ENCODE data around the gene SLC22A14. TPM values are rescaled to one million over a fixed set of nuclear protein-coding genes. Genes with fewer than 3 reads are reported as not detected.

SLC22A14 gene
- total RNA-seq, 1 experiment from 2014 or later = 0.22 TPM

DNA sequence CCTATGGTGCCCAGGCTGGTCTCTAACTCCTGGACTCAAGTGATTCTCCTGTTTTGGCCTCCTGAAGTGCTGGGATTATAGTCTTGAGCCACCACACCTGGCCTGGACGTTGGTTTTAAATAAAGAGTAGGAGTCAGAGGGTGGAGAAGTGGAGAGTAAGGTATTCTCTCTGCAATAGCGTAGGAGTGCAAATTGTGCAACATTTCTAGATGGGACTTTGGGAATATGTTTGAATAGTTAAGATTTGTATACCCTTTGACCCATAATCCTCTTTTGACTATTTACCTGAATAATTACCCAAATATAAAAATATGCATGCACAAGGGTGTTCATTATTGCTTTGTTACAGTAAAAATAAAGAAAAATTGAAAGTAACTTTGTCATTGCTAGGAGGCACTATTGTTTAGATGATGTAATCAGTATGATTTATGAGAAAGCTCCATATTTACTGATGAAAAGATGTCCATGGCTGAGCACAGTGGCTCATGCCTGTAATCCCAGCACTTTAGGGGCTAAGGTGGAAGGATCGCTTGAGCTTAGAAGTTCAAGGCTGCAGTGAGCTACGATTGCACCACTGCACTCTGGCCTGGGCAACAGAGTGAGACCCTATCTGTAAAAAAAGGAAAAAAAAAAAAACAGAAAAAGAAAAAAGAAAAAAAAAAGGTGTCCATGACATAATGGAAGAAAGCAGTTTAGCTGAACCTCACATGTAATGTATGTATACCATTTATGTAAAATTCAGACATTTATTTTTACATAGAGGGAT is 49.3 kb downstream of the SLC22A14 start:
- Histone ChIP-seq H3K27me3 (ENCODE audit: insufficient read depth, low read length) (no peaks in the 10 kb centered on the region), H3K27ac (ENCODE audit: low read depth, low read length) (no peak overlapping the region), H3K4me1 (ENCODE audit: control insufficient read depth in 1 of 2, insufficient read depth in 2 of 2, low read length in 2 of 2) (peaks cover 0 to 14% of the 10 kb centered on the region in 2 experiments; a peak in 2 of 4 replicates), H2AFZ (ENCODE audit: low read depth, low read length, poor library complexity, severe bottlenecking) (no peak overlapping the region), H3K9me2 (ENCODE audit: insufficient read depth) (no peaks in the 10 kb centered on the region), H3K36me3 (ENCODE audit: control insufficient read depth in 1 of 2, insufficient read depth in 2 of 2, low read length in 2 of 2) (no peaks in the 10 kb centered on the region), H3K9ac (ENCODE audit: low read length) (no peak overlapping the region), H3K4me3 (replicated peaks in 1 of 2; ENCODE audit: low read depth in 1 of 2, low read length in 2 of 2) (no peak overlapping the region), H4K20me1 (ENCODE audit: insufficient read depth) (no peaks in the 10 kb centered on the region), H3K4me2 (ENCODE audit: low read length) (no peak overlapping the region), H3K79me2 (ENCODE audit: insufficient read depth, low read length) (no peaks in the 10 kb centered on the region), H3K9me3 (ENCODE audit: control insufficient read depth in 1 of 2, insufficient read depth in 1 of 2, low read depth in 1 of 2, low read length in 2 of 2) (peaks cover 0 to 6% of the 10 kb centered on the region in 2 experiments; a peak in 1 of 4 replicates)
- RAD21 ChIA-PET (ENCODE audit: low non-redundant PET in 1 of 2, low total read pairs in 2 of 2, uncharacterized antibody in 2 of 2, unreplicated experiment in 2 of 2) = no interaction called here
- CTCF ChIA-PET = interaction anchor here (1.4 kb wide), 1 partner anchor 13 kb away, joined by 4 read pairs; no protein-coding TSS in a partner anchor
- intact Hi-C loops (cut with micrococcal nuclease) = no loop called here
- TF ChIP-seq EGR1 (IDR thresholded peaks at IDR 0.05; ENCODE audit: low read depth) (no peak), CEBPB (IDR thresholded peaks at IDR 0.05; ENCODE audit: low read depth) (no peak), ZNF274 (IDR thresholded peaks at IDR 0.05; ENCODE audit: low read depth, low read length) (no peak), SRF (IDR thresholded peaks at IDR 0.05; ENCODE audit: low read depth) (no peak), ELF1 (IDR thresholded peaks at IDR 0.05; ENCODE audit: borderline replicate concordance, low read depth) (no peak), EZH2 (IDR thresholded peaks at IDR 0.05) (no peak), TCF7L2 (IDR thresholded peaks at IDR 0.05; ENCODE audit: borderline replicate concordance, extremely low read depth, insufficient read depth, insufficient read length) (no peak)
- TF ChIP-seq, protein P1, sequence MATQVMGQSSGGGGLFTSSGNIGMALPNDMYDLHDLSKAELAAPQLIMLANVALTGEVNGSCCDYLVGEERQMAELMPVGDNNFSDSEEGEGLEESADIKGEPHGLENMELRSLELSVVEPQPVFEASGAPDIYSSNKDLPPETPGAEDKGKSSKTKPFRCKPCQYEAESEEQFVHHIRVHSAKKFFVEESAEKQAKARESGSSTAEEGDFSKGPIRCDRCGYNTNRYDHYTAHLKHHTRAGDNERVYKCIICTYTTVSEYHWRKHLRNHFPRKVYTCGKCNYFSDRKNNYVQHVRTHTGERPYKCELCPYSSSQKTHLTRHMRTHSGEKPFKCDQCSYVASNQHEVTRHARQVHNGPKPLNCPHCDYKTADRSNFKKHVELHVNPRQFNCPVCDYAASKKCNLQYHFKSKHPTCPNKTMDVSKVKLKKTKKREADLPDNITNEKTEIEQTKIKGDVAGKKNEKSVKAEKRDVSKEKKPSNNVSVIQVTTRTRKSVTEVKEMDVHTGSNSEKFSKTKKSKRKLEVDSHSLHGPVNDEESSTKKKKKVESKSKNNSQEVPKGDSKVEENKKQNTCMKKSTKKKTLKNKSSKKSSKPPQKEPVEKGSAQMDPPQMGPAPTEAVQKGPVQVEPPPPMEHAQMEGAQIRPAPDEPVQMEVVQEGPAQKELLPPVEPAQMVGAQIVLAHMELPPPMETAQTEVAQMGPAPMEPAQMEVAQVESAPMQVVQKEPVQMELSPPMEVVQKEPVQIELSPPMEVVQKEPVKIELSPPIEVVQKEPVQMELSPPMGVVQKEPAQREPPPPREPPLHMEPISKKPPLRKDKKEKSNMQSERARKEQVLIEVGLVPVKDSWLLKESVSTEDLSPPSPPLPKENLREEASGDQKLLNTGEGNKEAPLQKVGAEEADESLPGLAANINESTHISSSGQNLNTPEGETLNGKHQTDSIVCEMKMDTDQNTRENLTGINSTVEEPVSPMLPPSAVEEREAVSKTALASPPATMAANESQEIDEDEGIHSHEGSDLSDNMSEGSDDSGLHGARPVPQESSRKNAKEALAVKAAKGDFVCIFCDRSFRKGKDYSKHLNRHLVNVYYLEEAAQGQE (IDR thresholded peaks at IDR 0.05; ENCODE audit: low read depth) = no peak
- TF ChIP-seq, protein P2, sequence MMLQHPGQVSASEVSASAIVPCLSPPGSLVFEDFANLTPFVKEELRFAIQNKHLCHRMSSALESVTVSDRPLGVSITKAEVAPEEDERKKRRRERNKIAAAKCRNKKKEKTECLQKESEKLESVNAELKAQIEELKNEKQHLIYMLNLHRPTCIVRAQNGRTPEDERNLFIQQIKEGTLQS (IDR thresholded peaks at IDR 0.05) = no peak
- ATAC-seq = no peak
- BruUV-seq (replicated peaks) = no TSS peak
- POLR2A ChIA-PET = no interaction called here
- DNase-seq (ENCODE audit: low read depth, low spot score) = no peak
